Measurements from ENCODE around the gene ZBTB37.
"Not testable (repeated sequence)": the region's sequence is repeated elsewhere in the genome, so short reads cannot be mapped to it uniquely, and the experiment has no call there.

Gene ZBTB37

DNA sequence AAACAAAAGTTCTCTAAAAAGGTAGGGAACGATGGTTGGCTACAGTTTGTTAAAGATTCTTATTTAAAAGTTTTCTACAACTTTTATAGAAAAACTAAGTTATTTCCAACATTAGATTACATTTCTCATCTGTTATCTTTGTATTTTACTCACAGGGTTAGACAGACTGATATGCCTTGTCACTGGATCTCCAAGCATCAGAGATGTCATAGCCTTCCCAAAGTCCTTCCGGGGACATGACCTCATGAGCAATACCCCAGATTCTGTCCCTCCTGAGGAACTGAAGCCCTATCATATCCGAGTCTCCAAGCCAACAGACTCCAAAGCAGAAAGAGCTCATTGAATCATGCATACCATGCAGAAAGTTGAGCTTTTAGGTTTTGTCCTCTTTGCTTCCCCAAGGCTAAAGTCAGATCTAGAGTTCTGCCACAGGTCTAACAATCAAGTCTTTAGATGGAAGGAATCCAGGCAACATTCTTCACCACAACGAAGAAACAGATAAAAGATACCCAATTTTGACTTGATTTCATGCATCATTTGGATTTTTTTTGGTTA lies 10.7 kb upstream of the ZBTB37 start:
- no peak overlapping the region for H3K4me3 ChIP-seq (ENCODE audit: low read length)
- no peaks in the 10 kb centered on the region for H3K27me3 ChIP-seq (replicated peaks; ENCODE audit: control insufficient read depth, insufficient read depth, low read length)
- H3K4me1 ChIP-seq (ENCODE audit: control insufficient read depth, insufficient read depth, low read length), result peaks cover 4% of the 10 kb centered on the region
- peaks cover 45% of the 10 kb centered on the region for H3K36me3 ChIP-seq (ENCODE audit: control insufficient read depth, insufficient read depth, low read length, severe bottlenecking)
- H3K9me3 ChIP-seq (ENCODE audit: control insufficient read depth, low read length), result no peaks in the 10 kb centered on the region
- no peak overlapping the region for H3K9ac ChIP-seq (ENCODE audit: low read length)
- DNase-seq (ENCODE audit: low read depth), result no peak

DNA sequence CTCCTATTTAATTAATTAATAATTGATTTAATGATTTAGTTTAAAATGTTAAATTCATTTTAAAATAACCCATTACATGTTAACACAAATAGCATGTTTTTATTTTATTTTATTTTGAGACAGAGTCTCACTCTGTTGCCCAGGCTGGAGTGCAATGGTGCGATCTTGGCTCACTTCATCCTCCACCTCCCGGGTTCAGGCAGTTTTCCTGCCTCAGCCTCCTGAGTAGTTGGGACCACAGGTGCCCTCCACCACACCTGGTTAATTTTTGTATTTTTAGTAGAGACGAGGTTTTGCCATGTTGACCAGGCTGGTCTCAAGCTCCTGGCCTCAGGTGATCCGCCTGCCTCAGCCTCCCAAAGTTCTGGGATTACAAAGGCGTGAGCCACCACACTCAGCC lies 8.6 kb upstream of the ZBTB37 start:
- not testable (repeated sequence) for H3K27me3 ChIP-seq (replicated peaks; ENCODE audit: control insufficient read depth, insufficient read depth, low read length); H3K9me3 ChIP-seq (ENCODE audit: control insufficient read depth, low read length); H3K4me3 ChIP-seq (ENCODE audit: low read length); H3K9ac ChIP-seq (ENCODE audit: low read length); DNase-seq (ENCODE audit: low read depth)
- H3K4me1 ChIP-seq (ENCODE audit: control insufficient read depth, insufficient read depth, low read length), result peaks cover 14% of the 10 kb centered on the region
- peaks cover 52% of the 10 kb centered on the region for H3K36me3 ChIP-seq (ENCODE audit: control insufficient read depth, insufficient read depth, low read length, severe bottlenecking)

DNA sequence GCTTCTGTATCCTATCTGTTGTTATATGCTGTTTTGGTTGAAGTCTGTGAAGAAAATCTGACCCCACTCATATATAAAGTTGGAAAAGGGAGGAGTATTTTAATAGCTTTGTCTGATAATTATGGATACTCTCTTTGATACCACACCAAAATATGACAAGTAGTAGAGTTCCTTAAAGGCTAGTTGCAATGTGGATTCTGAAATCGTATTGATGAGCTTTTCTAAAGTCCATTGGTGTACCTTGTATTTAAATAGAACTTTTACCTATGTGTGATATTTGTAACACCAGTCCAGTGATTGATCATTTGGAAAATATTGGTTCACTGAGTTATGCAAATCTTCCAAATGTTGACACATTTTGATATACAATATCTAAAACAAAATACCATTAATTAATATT lies 8.1 kb upstream of the ZBTB37 start:
- peaks cover 57% of the 10 kb centered on the region for H3K36me3 ChIP-seq (ENCODE audit: control insufficient read depth, insufficient read depth, low read length, severe bottlenecking)
- no peak overlapping the region for H3K4me3 ChIP-seq (ENCODE audit: low read length)
- H3K9ac ChIP-seq (ENCODE audit: low read length), result no peak overlapping the region
- H3K9me3 ChIP-seq (ENCODE audit: control insufficient read depth, low read length), result no peaks in the 10 kb centered on the region
- no peaks in the 10 kb centered on the region for H3K27me3 ChIP-seq (replicated peaks; ENCODE audit: control insufficient read depth, insufficient read depth, low read length)
- peaks cover 19% of the 10 kb centered on the region for H3K4me1 ChIP-seq (ENCODE audit: control insufficient read depth, insufficient read depth, low read length)
- no peak for DNase-seq (ENCODE audit: low read depth)

DNA sequence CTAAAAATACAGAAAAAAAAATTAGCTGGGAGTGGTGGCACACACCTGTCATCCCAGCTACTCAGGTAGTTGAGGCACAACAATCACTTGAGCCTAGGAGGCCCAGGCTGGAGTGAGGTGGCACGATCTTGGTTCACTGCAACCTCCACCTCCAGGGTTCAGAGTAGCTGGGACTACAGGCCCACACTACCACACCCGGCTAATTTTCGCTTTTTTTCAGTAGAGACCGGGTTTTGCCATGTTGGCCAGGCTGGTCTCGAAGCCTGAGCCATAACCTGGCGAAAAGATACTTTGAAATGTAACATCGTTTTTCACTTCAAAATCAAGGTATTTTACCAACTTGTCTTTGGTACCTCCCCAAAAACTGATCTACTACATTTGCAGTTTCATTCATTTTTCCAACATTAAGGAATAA lies 6.4 kb upstream of the ZBTB37 start:
- Histone ChIP-seq H3K9ac (ENCODE audit: low read length) (no peak overlapping the region), H3K4me3 (ENCODE audit: low read length) (no peak overlapping the region), H3K9me3 (ENCODE audit: control insufficient read depth, low read length) (no peaks in the 10 kb centered on the region), H3K4me1 (ENCODE audit: control insufficient read depth, insufficient read depth, low read length) (peaks cover 34% of the 10 kb centered on the region), H3K27me3 (replicated peaks; ENCODE audit: control insufficient read depth, insufficient read depth, low read length) (no peaks in the 10 kb centered on the region), H3K36me3 (ENCODE audit: control insufficient read depth, insufficient read depth, low read length, severe bottlenecking) (peaks cover 74% of the 10 kb centered on the region)
- DNase-seq (ENCODE audit: low read depth), result no peak

DNA sequence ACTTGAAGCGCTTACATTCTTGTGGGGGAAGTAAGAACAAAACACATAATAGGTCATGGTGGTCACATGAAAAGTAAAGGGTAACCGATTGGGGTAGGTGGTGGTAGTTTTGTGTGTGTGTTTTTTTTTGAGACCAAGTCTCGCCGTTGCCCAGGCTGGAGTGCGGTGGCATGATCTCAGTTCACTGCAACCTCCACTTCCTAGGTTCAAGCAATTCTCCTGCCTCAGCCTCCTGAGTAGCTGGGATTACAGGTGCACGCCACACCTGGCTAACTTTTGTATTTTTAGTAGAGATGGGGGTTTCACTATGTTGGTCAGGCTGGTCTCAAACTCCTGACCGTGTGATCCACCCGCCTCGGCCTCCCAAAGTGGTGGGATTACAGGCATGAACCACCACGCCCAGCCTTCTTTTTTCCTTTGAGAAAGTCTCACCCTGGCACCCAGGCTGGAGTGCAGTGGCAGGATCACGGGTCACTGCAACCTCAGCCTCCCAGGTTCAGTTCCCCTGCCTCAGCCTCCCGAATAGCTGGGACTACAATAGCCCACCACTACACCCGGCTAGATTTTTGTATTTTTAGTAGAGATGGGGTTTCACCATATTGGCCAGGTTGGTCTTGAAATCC lies 5.9 kb upstream of the ZBTB37 start:
- H3K9me3 ChIP-seq (ENCODE audit: control insufficient read depth, low read length); DNase-seq (ENCODE audit: low read depth); H3K27me3 ChIP-seq (replicated peaks; ENCODE audit: control insufficient read depth, insufficient read depth, low read length); H3K4me3 ChIP-seq (ENCODE audit: low read length); H3K9ac ChIP-seq (ENCODE audit: low read length): not testable (repeated sequence)
- peaks cover 72% of the 10 kb centered on the region for H3K36me3 ChIP-seq (ENCODE audit: control insufficient read depth, insufficient read depth, low read length, severe bottlenecking)
- H3K4me1 ChIP-seq (ENCODE audit: control insufficient read depth, insufficient read depth, low read length), result peaks cover 34% of the 10 kb centered on the region

DNA sequence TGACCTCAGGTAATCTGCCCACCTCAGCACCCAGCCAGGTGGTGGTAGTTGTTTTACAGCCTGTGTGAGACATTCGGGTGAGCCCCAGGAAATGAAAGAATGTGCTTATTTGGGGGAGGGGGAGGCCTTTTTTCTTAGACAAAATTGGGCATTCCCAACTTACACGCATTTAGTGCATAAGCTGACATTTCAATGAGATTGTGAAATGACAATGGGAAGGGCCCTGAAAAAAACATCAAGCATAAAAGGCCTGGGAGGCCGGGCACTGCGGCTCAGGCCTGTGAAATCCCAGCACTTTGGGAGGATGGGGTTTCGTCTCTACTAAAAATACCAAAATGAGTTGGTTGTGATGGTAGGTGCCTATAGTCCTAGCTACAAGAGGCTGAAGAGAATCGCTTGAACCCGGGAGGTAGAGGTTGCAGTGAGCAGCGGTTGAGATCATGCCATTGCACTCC lies 5.4 kb upstream of the ZBTB37 start:
- Histone ChIP-seq H3K36me3 (ENCODE audit: control insufficient read depth, insufficient read depth, low read length, severe bottlenecking) (peaks cover 67% of the 10 kb centered on the region), H3K4me1 (ENCODE audit: control insufficient read depth, insufficient read depth, low read length) (peaks cover 34% of the 10 kb centered on the region), H3K27me3 (replicated peaks; ENCODE audit: control insufficient read depth, insufficient read depth, low read length) (no peaks in the 10 kb centered on the region), H3K4me3 (ENCODE audit: low read length) (no peak overlapping the region), H3K9ac (ENCODE audit: low read length) (no peak overlapping the region), H3K9me3 (ENCODE audit: control insufficient read depth, low read length) (no peaks in the 10 kb centered on the region)
- DNase-seq (ENCODE audit: low read depth), result no peak

DNA sequence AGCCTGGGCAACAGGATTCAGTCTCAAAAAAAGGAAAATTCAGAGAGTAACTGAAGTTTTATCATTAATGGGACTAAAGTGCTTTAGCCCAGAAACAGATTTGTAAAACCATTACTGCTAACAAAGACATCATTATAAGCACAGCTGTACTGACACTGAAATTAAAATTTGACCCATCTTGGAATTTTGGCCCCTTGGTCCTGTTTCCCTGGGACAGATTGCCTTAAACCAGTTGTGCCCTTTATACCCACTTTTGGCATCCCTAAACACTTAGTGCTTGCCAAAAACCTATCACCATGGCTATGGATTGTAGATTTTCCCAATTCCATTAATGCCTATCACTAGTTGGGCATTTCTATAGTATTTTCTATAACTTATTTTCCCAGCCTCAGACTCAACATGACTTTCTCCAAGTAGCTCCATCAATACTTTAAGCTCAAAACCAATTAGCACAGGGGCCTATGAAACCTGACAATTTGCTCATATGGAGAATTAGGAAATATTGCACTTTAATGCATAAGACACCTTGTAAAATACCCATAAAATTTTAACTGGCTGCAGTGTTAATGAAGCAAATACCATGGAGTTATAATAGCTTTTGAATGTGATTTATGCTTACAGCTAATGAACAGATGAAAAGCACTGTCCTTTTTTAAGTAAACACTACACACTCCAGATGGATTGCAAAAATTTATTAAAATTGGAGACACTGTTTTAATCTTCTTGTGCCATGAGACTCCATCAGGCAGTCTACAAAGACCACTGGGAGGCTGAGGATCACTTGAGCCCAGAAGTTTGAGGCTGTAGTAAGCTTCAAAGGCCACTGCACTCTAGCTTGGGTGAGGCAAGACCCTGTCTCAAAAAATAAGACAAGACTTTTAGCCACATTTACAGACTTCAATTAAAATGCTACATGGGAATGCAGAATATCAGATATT lies 4.7 kb upstream of the ZBTB37 start:
- Histone ChIP-seq H3K36me3 (ENCODE audit: control insufficient read depth, insufficient read depth, low read length, severe bottlenecking) (peaks cover 60% of the 10 kb centered on the region), H3K4me3 (ENCODE audit: low read length) (peak overlapping the region; percentile 100), H3K9ac (ENCODE audit: low read length) (peak overlapping the region; percentile 39), H3K9me3 (ENCODE audit: control insufficient read depth, low read length) (no peaks in the 10 kb centered on the region), H3K4me1 (ENCODE audit: control insufficient read depth, insufficient read depth, low read length) (peaks cover 34% of the 10 kb centered on the region), H3K27me3 (replicated peaks; ENCODE audit: control insufficient read depth, insufficient read depth, low read length) (no peaks in the 10 kb centered on the region)
- DNase-seq (ENCODE audit: low read depth), result no peak

DNA sequence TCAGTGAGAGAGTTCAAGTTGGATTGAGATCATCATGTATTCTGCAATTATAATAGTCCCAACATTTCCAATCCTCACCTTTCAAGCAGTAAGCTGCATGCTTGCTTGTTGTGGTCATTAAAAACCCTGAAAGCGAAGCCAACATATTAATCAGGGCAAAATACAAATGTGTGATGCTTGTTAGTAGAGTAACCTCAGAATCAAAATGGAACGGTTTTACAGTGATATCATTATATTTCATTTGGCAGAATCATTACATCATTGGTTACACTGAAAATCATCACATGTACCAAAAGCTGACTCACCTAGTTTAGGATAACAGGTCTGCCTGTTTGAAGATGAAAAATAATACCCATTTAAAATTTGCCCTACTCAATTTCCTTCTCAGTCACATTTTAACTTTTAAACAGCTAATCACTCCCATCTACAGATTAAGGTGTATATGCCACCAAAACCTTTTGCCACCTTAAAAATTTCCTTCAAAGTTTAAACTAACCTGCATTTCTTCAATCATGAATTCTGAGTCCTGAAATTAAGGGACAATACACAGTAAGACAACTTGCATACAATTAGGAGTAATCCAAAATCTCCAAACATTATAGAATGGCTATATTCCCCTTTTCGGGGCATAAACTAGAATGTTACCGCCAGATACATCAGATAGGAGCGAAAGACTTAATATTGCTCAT lies 3.9 kb upstream of the ZBTB37 start:
- Histone ChIP-seq H3K36me3 (ENCODE audit: control insufficient read depth, insufficient read depth, low read length, severe bottlenecking) (peaks cover 56% of the 10 kb centered on the region), H3K9me3 (ENCODE audit: control insufficient read depth, low read length) (no peaks in the 10 kb centered on the region), H3K27me3 (replicated peaks; ENCODE audit: control insufficient read depth, insufficient read depth, low read length) (no peaks in the 10 kb centered on the region), H3K9ac (ENCODE audit: low read length) (peak overlapping the region; percentile 39), H3K4me3 (ENCODE audit: low read length) (peak overlapping the region; percentile 100), H3K4me1 (ENCODE audit: control insufficient read depth, insufficient read depth, low read length) (peaks cover 40% of the 10 kb centered on the region)
- no peak for DNase-seq (ENCODE audit: low read depth)

DNA sequence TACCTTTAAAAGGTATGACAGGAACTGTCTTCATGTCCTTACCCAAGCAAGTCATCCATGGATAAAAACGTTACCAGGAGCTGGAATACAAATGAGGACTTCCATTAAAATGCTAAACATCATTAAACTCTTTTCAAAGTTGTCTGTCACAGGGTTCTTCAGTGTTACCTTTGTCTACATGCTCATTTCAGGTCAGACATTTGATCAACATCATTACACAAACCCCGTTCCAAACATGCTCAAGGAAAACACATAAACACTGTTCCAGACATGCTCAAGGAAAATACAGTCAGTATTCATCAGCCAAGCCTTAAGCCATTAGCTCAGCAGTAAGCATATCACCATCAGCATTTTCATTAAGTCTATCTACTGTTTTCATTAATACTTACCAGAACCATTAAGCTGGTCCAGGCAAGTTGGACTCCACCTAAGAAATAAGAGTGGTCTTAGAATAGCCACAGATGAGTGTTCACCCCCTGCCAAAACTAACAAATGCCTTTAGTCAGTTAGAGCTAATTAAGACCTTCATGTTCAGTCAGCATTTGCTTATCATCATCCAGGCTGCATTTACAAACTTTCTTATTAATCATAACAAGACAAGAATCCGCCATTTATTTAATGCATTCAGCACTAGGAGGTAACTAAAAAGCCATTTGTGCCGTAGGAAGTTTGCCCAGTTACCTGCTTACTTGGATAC lies 2.6 kb upstream of the ZBTB37 start:
- no peaks in the 10 kb centered on the region for H3K27me3 ChIP-seq (replicated peaks; ENCODE audit: control insufficient read depth, insufficient read depth, low read length)
- no peak for DNase-seq (ENCODE audit: low read depth)
- H3K36me3 ChIP-seq (ENCODE audit: control insufficient read depth, insufficient read depth, low read length, severe bottlenecking), result peaks cover 56% of the 10 kb centered on the region

DNA sequence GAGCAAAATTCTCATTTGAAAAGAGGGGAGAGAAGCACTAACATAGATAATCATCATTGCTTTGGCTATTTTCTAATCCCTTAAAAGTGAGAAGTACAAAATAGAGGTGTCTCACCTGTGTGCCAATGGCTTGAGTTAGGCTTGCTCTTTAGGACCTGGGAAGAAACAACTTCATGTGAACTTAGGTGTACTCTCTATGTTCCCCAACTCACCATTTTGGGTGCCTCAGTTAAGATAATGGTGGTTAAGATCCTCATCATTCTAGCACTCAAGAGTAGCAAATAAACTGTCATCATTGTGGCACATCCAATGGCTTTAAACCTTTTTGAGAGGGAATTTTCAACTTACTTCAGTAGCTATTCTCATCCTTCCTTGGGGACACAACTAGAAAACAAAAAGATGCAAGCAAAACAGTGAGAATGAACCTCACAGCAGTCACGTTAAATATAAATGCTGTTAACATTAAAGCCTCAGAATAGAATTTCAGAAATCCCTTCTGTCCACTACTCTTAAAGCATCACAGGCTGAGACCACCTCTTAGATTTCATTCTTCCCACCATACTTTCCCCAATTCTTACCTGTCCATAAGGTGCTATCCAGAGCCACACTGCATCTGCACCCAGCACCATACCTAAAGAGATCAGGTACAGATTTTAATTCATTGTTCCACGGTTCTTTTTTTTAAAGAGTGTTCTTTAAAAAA lies 1.6 kb upstream of the ZBTB37 start:
- Histone ChIP-seq H3K27me3 (replicated peaks; ENCODE audit: control insufficient read depth, insufficient read depth, low read length) (no peaks in the 10 kb centered on the region), H3K36me3 (ENCODE audit: control insufficient read depth, insufficient read depth, low read length, severe bottlenecking) (peaks cover 62% of the 10 kb centered on the region), H3K4me1 (ENCODE audit: control insufficient read depth, insufficient read depth, low read length) (peaks cover 49% of the 10 kb centered on the region), H3K9me3 (ENCODE audit: control insufficient read depth, low read length) (no peaks in the 10 kb centered on the region), H3K9ac (ENCODE audit: low read length) (peak overlapping the region; percentile 95), H3K4me3 (ENCODE audit: low read length) (peak overlapping the region; percentile 100)
- no peak for DNase-seq (ENCODE audit: low read depth)

More for the DNA sequence above, 2.6 kb upstream of the ZBTB37 start:
- Histone ChIP-seq H3K9ac (ENCODE audit: low read length) (peak overlapping the region; percentile 95), H3K4me3 (ENCODE audit: low read length) (peak overlapping the region; percentile 100), H3K9me3 (ENCODE audit: control insufficient read depth, low read length) (no peaks in the 10 kb centered on the region), H3K4me1 (ENCODE audit: control insufficient read depth, insufficient read depth, low read length) (peaks cover 49% of the 10 kb centered on the region)
